H9 (cell line): ENCODE data around the gene SRPK1. TPM values are rescaled to one million over a fixed set of nuclear protein-coding genes. Genes with fewer than 3 reads are reported as not detected.

Experiments used
- DNase-seq: peaks from one replicate; pipeline ENCODE4 v3.0.0-alpha.2; 2017
- H2AFZ ChIP-seq: one replicate; pipeline ENCODE4 v1.6.1; 2013; ENCODE audit warnings: mild to moderate bottlenecking, low read length, control low read depth, moderate library complexity
- H2AK5ac ChIP-seq: 2 replicates; pipeline ENCODE4 v1.6.1; 2013; ENCODE audit warnings: low read length, control low read depth, mixed read lengths; ENCODE audit not compliant: insufficient read length
- H2BK120ac ChIP-seq: one replicate; pipeline ENCODE4 v1.6.1; 2013; ENCODE audit warnings: low read depth, mild to moderate bottlenecking, low read length, control low read depth, inconsistent platforms; ENCODE audit not compliant: poor library complexity, severe bottlenecking
- H2BK12ac ChIP-seq: 2 replicates; pipeline ENCODE4 v1.6.1; 2013; ENCODE audit warnings: low read length, control low read depth, mixed read lengths, low read depth; ENCODE audit not compliant: insufficient read length
- H2BK15ac ChIP-seq: 2 replicates; pipeline ENCODE4 v1.6.1; 2013; ENCODE audit warnings: low read depth, low read length, control low read depth
- H2BK20ac ChIP-seq: one replicate; pipeline ENCODE4 v1.6.1; 2013; ENCODE audit warnings: low read depth, mild to moderate bottlenecking, low read length, control low read depth, inconsistent platforms; ENCODE audit not compliant: poor library complexity, severe bottlenecking
- H2BK5ac ChIP-seq: 2 replicates; pipeline ENCODE4 v1.6.1; 2013; ENCODE audit warnings: low read length, control low read depth, mixed read lengths; ENCODE audit not compliant: insufficient read length
- H3K14ac ChIP-seq: 2 replicates; pipeline ENCODE4 v1.6.1; 2013; ENCODE audit warnings: low read length, control low read depth; ENCODE audit not compliant: insufficient read depth
- H3K18ac ChIP-seq: 2 replicates; pipeline ENCODE4 v1.6.1; 2013; ENCODE audit warnings: low read depth, mild to moderate bottlenecking, mixed read lengths, low read length, control low read depth; ENCODE audit not compliant: insufficient read length
- H3K23ac ChIP-seq: 2 replicates; pipeline ENCODE4 v1.6.1; 2013; ENCODE audit warnings: low read length, control low read depth, mixed read lengths, low read depth; ENCODE audit not compliant: insufficient read length
- H3K23me2 ChIP-seq: 2 replicates; pipeline ENCODE4 v1.6.1; 2013; ENCODE audit warnings: low read depth, mild to moderate bottlenecking, mixed read lengths, low read length, control low read depth; ENCODE audit not compliant: insufficient read length, poor library complexity, severe bottlenecking
- H3K27ac ChIP-seq: 2 replicates; pipeline ENCODE4 v1.5.1; 2013; ENCODE audit warnings: low read length, control low read depth, mixed read lengths, low read depth; ENCODE audit not compliant: insufficient read length
- H3K27me3 ChIP-seq: 2 replicates; pipeline ENCODE4 v1.6.1; 2013; ENCODE audit warnings: low read length, control low read depth, inconsistent platforms; ENCODE audit not compliant: insufficient read depth
- H3K4ac ChIP-seq: 2 replicates; pipeline ENCODE4 v1.6.1; 2013; ENCODE audit warnings: low read depth, mild to moderate bottlenecking, control low read depth, inconsistent platforms, low read length, moderate library complexity
- H3K4me1 ChIP-seq: 2 replicates; pipeline ENCODE4 v1.6.1; 2013; ENCODE audit warnings: low read length, control low read depth, inconsistent platforms; ENCODE audit not compliant: insufficient read depth
- H3K4me2 ChIP-seq: 2 replicates; pipeline ENCODE4 v1.6.1; 2013; ENCODE audit warnings: low read length, control low read depth, mixed read lengths; ENCODE audit not compliant: insufficient read length, insufficient read depth
- H3K56ac ChIP-seq: 2 replicates; pipeline ENCODE4 v1.6.1; 2013; ENCODE audit warnings: low read depth, mild to moderate bottlenecking, mixed read lengths, low read length, control low read depth; ENCODE audit not compliant: insufficient read length
- H3K79me1 ChIP-seq: 2 replicates; pipeline ENCODE4 v1.6.1; 2013; ENCODE audit warnings: low read depth, mild to moderate bottlenecking, moderate library complexity, low read length, control low read depth, inconsistent platforms; ENCODE audit not compliant: insufficient read depth, poor library complexity, severe bottlenecking
- H3K79me2 ChIP-seq: 2 replicates; pipeline ENCODE4 v1.6.1; 2013; ENCODE audit warnings: low read length, control low read depth, inconsistent platforms; ENCODE audit not compliant: insufficient read depth
- H3K9ac ChIP-seq: 2 replicates; pipeline ENCODE4 v1.6.1; 2013; ENCODE audit warnings: low read length, control low read depth, mixed read lengths; ENCODE audit not compliant: insufficient read length; ENCODE audit errors: extremely low read depth
- H3K9me3 ChIP-seq: one replicate; pipeline ENCODE4 v1.6.1; 2013; ENCODE audit warnings: low read depth, low read length, inconsistent platforms; ENCODE audit not compliant: control insufficient read depth
- H3T11ph ChIP-seq: one replicate; pipeline ENCODE4 v1.6.1; 2013; ENCODE audit warnings: mild to moderate bottlenecking, low read length, control low read depth, inconsistent platforms
- H4K20me1 ChIP-seq: one replicate; pipeline ENCODE4 v1.6.1; 2013; ENCODE audit not compliant: control insufficient read depth, insufficient read length, insufficient read depth
- H4K5ac ChIP-seq: 2 replicates; pipeline ENCODE4 v1.6.1; 2013; ENCODE audit warnings: low read depth, mild to moderate bottlenecking, mixed read lengths, low read length, control low read depth; ENCODE audit not compliant: insufficient read length
- H4K8ac ChIP-seq: replicated peaks from 2 replicates; pipeline ENCODE4 v1.6.1; 2013; ENCODE audit warnings: low read length, control low read depth, mixed read lengths, low read depth; ENCODE audit not compliant: insufficient read length
- H4K91ac ChIP-seq: 2 replicates; pipeline ENCODE4 v1.6.1; 2013; ENCODE audit warnings: low read depth, mild to moderate bottlenecking, moderate library complexity, mixed read lengths, low read length, control low read depth; ENCODE audit not compliant: insufficient read length
- H3K27ac Mint-ChIP-seq, 3 experiments: 2 replicates in 2 of 3; 3 replicates in 1 of 3; pipeline ENCODE4 v1.8.0; 2020 to 2021; ENCODE audit warnings: mixed read lengths in 3 of 3, mild to moderate bottlenecking in 1 of 3, moderate library complexity in 1 of 3
- H3K27me3 Mint-ChIP-seq: 2 replicates; pipeline ENCODE4 v1.8.0; 2021; ENCODE audit warnings: low read depth, mild to moderate bottlenecking, moderate library complexity, mixed read lengths
- H3K36me3 Mint-ChIP-seq, 3 experiments: 2 replicates in 2 of 3; 3 replicates in 1 of 3; pipeline ENCODE4 v1.8.0; 2020 to 2021; ENCODE audit warnings: low read depth in 3 of 3, mixed read lengths in 3 of 3; ENCODE audit not compliant: insufficient read depth in 1 of 3
- H3K4me1 Mint-ChIP-seq, 2 experiments: 2 replicates each; pipeline ENCODE4 v1.8.0; 2020; ENCODE audit warnings: mixed read lengths in 2 of 2
- H3K4me3 Mint-ChIP-seq, 2 experiments: 2 replicates in 1 of 2; 3 replicates in 1 of 2; pipeline ENCODE4 v1.8.0; 2020 to 2021; ENCODE audit warnings: mild to moderate bottlenecking in 2 of 2, mixed read lengths in 2 of 2, moderate library complexity in 1 of 2
- H3K9me3 Mint-ChIP-seq, 2 experiments: 2 replicates in 1 of 2; 3 replicates in 1 of 2; pipeline ENCODE4 v1.8.0; 2020; ENCODE audit warnings: mild to moderate bottlenecking in 2 of 2, mixed read lengths in 2 of 2, moderate library complexity in 1 of 2
- WGBS: extraction: QIAGEN DNeasy Blood & Tissue Kit; methylation state at CpG from one replicate; pipeline ENCODE4 v1.1.7; 2013; ENCODE audit warnings: missing lambda C conversion rate, low lambda C conversion rate, mixed read lengths; ENCODE audit not compliant: insufficient read length; ENCODE audit errors: extremely low coverage; 5-methylcytosine and 5-hydroxymethylcytosine counted together
- total RNA-seq: library from RNA; stranded (reverse); gene quantifications from 2 replicates; pipeline ENCODE4 v1.2.1, GENCODE V29; 2021
- TF ChIP-seq, protein P1 (sequence below): fragments of 200-600 bp; sonication (generic); conservative IDR thresholded peaks from 3 replicates; pipeline ENCODE4 v1.8.0; 2021; ENCODE audit warnings: antibody characterized with exemption, mild to moderate bottlenecking

The SRPK1 gene
- total RNA-seq, 1 experiment from 2014 or later = 93.2 TPM

DNA sequence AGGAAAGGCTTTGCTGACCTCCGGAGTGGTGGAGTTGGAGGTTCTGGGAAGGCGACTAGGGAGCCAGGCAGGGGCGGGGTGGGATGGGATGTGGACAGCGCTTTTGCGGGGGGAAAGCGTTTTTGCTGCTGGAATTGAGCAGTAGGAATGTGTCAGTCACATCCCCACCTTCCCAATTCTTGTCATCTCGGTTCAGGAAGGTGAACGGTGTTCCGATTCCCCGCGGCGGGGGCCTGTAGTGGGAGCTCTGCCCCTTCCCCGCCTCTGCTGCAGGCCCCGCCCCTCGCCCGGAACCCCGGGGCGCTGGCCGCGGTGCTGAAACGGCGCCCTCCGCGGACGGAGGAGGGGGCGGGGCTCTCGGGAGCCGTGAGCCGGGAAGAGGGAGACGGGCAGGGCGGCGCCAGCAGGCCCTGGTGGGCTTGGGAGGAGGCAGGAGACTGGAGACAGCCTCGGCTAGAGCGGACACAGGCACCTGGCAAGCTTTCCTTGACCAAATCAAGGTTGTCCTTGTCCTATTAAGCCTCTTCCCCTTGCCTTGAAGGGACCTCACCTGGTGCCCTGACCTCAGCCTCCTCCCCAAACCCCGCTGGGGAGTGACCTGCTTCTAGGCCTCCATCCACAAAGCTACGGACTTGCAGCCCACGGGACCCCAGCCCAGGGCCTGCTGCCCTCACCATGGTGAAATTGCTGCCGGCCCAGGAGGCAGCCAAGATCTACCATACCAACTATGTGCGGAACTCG is 115.7 kb downstream of the SRPK1 start, which contains the start of gene LHFPL5:
Gene LHFPL5, plus strand, starts transcription at position 357 of the 741 bp plus-strand sequence. Its CDS starts 319 bp downstream, at position 676.
- H3K18ac ChIP-seq = no peak within 1 kb of the TSS
- H2BK15ac ChIP-seq = no peak within 1 kb of the TSS
- no peak within 1 kb of the TSS for H2BK12ac ChIP-seq
- H2AFZ ChIP-seq = no peak within 1 kb of the TSS
- H3K9me3 Mint-ChIP-seq = no peaks in the 10 kb centered on the region; a peak in 1 of 5 replicates
- H3K27me3 Mint-ChIP-seq = peaks cover 11% of the 10 kb centered on the region
- WGBS = no CpG with 5 or more reads among the region's 40 CpGs
- no peak within 1 kb of the TSS for H2BK20ac ChIP-seq
- H3K56ac ChIP-seq = no peak within 1 kb of the TSS
- no peaks in the 10 kb centered on the region for H4K20me1 ChIP-seq
- H3K4ac ChIP-seq = no peak within 1 kb of the TSS
- H3K9me3 ChIP-seq = no peaks in the 10 kb centered on the region
- H3K9ac ChIP-seq = no peak within 1 kb of the TSS
- H3K14ac ChIP-seq = no peak within 1 kb of the TSS
- H3K79me1 ChIP-seq = no peaks in the 10 kb centered on the region
- no peak within 1 kb of the TSS for H3T11ph ChIP-seq
- H3K4me2 ChIP-seq = peak within 1 kb of the TSS; percentile 34
- no peak within 1 kb of the TSS for H4K8ac ChIP-seq
- no peak within 1 kb of the TSS for H4K5ac ChIP-seq
- DNase-seq = peak; percentile 83
- H3K4me3 Mint-ChIP-seq = peak within 1 kb of the TSS; percentile 66 to 81
- no peaks in the 10 kb centered on the region for H3K27me3 ChIP-seq
- no peak within 1 kb of the TSS for H2AK5ac ChIP-seq
- no peak within 1 kb of the TSS for H2BK120ac ChIP-seq
- TF ChIP-seq, protein P1, sequence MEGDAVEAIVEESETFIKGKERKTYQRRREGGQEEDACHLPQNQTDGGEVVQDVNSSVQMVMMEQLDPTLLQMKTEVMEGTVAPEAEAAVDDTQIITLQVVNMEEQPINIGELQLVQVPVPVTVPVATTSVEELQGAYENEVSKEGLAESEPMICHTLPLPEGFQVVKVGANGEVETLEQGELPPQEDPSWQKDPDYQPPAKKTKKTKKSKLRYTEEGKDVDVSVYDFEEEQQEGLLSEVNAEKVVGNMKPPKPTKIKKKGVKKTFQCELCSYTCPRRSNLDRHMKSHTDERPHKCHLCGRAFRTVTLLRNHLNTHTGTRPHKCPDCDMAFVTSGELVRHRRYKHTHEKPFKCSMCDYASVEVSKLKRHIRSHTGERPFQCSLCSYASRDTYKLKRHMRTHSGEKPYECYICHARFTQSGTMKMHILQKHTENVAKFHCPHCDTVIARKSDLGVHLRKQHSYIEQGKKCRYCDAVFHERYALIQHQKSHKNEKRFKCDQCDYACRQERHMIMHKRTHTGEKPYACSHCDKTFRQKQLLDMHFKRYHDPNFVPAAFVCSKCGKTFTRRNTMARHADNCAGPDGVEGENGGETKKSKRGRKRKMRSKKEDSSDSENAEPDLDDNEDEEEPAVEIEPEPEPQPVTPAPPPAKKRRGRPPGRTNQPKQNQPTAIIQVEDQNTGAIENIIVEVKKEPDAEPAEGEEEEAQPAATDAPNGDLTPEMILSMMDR = no peak; the same call in 2 of the 3 replicates
- H3K79me2 ChIP-seq = no peaks in the 10 kb centered on the region
- no peaks in the 10 kb centered on the region for H3K23me2 ChIP-seq
- no peaks in the 10 kb centered on the region for H3K36me3 Mint-ChIP-seq
- no peak within 1 kb of the TSS for H3K27ac Mint-ChIP-seq
- H3K4me1 ChIP-seq = no peaks in the 10 kb centered on the region; the same call in 1 of the 2 replicates
- H4K91ac ChIP-seq = no peak within 1 kb of the TSS
- no peak within 1 kb of the TSS for H3K27ac ChIP-seq
- peaks cover 20 to 24% of the 10 kb centered on the region in 2 experiments for H3K4me1 Mint-ChIP-seq
- H2BK5ac ChIP-seq = no peak within 1 kb of the TSS
- no peak within 1 kb of the TSS for H3K23ac ChIP-seq
